ENCODE results near the gene FCSK. TPM values are rescaled to one million over a fixed set of nuclear protein-coding genes. Genes with fewer than 3 reads are reported as not detected.
A peak's percentile ranks its signal among the peaks of the same experiment; 100 is the strongest.
"Not testable (repeated sequence)": the region's sequence is repeated elsewhere in the genome, so short reads cannot be mapped to it uniquely, and the experiment has no call there.

FCSK gene
- total RNA-seq, result 13.3 and 25.9 TPM in 2 replicates
- 12.1 and 15.7 TPM in 2 replicates for polyA plus RNA-seq

DNA sequence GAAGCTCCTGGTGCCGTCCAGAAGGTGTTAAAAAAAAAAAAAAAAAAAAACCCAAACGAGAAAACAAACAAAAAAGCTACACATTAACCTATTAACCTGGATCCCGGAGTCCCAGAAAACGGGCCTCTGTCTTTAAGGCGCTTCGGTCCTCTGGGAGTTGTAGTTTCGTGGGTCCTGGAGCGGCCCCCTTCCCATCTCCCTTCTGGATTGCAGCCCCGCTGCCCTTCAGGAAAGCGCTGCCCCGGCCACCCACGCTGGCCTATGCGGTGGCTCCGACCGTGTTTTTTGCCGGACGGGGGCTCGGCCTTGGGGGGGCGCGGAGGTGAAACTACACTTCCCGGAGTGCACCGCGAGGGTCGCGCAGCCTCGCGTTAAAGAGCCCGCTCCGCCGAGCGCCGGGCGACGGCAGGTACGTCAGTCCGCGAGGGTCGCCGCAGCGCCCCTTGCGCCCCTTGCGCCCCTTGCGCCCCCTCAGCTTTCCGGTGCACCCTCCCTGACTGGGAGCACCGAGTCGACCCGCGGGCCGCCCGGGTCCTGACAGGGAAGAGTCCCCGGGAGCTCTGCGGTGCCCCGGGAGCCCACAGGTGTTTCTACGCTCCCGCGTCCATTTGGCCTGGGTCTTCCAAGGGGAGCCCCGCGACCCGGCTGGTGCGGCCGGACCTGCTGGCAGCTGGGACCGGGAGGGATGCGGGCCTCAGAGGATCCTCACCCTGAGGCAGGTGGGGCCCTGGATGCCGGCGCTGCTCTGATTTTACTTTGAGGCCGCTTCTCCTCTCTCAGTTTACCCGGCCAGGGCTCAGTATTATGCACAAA lies at the start of gene FCSK:
TSS of gene FCSK (plus strand) at position 374 of the 813 bp plus-strand sequence. CDS start 8,596 bp downstream, outside the sequence.
- Histone ChIP-seq H3K4me3 (peak within 1 kb of the TSS; percentile 91), H3K79me2 (peaks cover 8% of the 10 kb centered on the region), H3K9me3 (ENCODE audit: low read depth) (no peaks in the 10 kb centered on the region), H3K9me2 (replicated peaks; ENCODE audit: insufficient read depth) (no peaks in the 10 kb centered on the region), H4K20me1 (ENCODE audit: insufficient read depth, poor library complexity, severe bottlenecking) (no peaks in the 10 kb centered on the region), H3K4me2 (peak within 1 kb of the TSS; percentile 82), H3K27ac (peak within 1 kb of the TSS; percentile 100), H3K4me1 (ENCODE audit: insufficient read depth) (peaks cover 5% of the 10 kb centered on the region), H3K36me3 (replicated peaks; ENCODE audit: insufficient read depth, low read depth) (no peaks in the 10 kb centered on the region), H2AFZ (peak within 1 kb of the TSS; percentile 96), H3K27me3 (no peaks in the 10 kb centered on the region)
- 1% methylated on average over 32 of the region's 67 CpGs for WGBS (ENCODE audit: low lambda C conversion rate, missing lambda C conversion rate)
- peak; percentile 86 for DNase-seq (ENCODE audit: low spot score)
- TF ChIP-seq CTCF (IDR thresholded peaks at IDR 0.05; ENCODE audit: poor library complexity) (no peak), EZH2 (IDR thresholded peaks at IDR 0.05; ENCODE audit: borderline replicate concordance) (no peak), EZH2phosphoT487 (IDR thresholded peaks at IDR 0.05; ENCODE audit: low read depth, severe bottlenecking, unreplicated experiment) (no peak)

GRCh38 chr16:70406104-70406503 lies 48.3 kb upstream of the FCSK start:
- not testable (repeated sequence) for H3K27me3 ChIP-seq; H3K27ac ChIP-seq; H3K4me2 ChIP-seq; H4K20me1 ChIP-seq (ENCODE audit: insufficient read depth, poor library complexity, severe bottlenecking); H3K9me3 ChIP-seq (ENCODE audit: low read depth); DNase-seq (ENCODE audit: low spot score); H3K36me3 ChIP-seq (replicated peaks; ENCODE audit: insufficient read depth, low read depth); H2AFZ ChIP-seq; H3K4me1 ChIP-seq (ENCODE audit: insufficient read depth); H3K4me3 ChIP-seq; H3K9me2 ChIP-seq (replicated peaks; ENCODE audit: insufficient read depth)
- WGBS (ENCODE audit: low lambda C conversion rate, missing lambda C conversion rate), result 92% methylated on average over 5 of the region's 5 CpGs
- peaks cover 75% of the 10 kb centered on the region for H3K79me2 ChIP-seq

- no peak for DNase-seq (ENCODE audit: low spot score)
- Histone ChIP-seq H3K79me2 (peaks cover 75% of the 10 kb centered on the region), H3K36me3 (replicated peaks; ENCODE audit: insufficient read depth, low read depth) (no peaks in the 10 kb centered on the region), H2AFZ (no peak overlapping the region), H3K4me3 (no peak overlapping the region), H3K27ac (no peak overlapping the region), H3K27me3 (no peaks in the 10 kb centered on the region), H3K9me2 (replicated peaks; ENCODE audit: insufficient read depth) (no peaks in the 10 kb centered on the region), H3K9me3 (ENCODE audit: low read depth) (no peaks in the 10 kb centered on the region), H3K4me2 (no peak overlapping the region), H4K20me1 (ENCODE audit: insufficient read depth, poor library complexity, severe bottlenecking) (no peaks in the 10 kb centered on the region), H3K4me1 (ENCODE audit: insufficient read depth) (no peaks in the 10 kb centered on the region)
- WGBS (ENCODE audit: low lambda C conversion rate, missing lambda C conversion rate), result 70% methylated on average over 10 of the region's 10 CpGs
- TF ChIP-seq CTCF (IDR thresholded peaks at IDR 0.05; ENCODE audit: poor library complexity), result no peak
- no peak for TF ChIP-seq EZH2 (IDR thresholded peaks at IDR 0.05; ENCODE audit: borderline replicate concordance)
- no peak for TF ChIP-seq EZH2phosphoT487 (IDR thresholded peaks at IDR 0.05; ENCODE audit: low read depth, severe bottlenecking, unreplicated experiment)
These were observed 46.6 kb upstream of the FCSK start for GRCh38 chr16:70407811-70408274.

- no peak for TF ChIP-seq EZH2 (IDR thresholded peaks at IDR 0.05; ENCODE audit: borderline replicate concordance)
- TF ChIP-seq CTCF (IDR thresholded peaks at IDR 0.05; ENCODE audit: poor library complexity), result no peak
- TF ChIP-seq EZH2phosphoT487 (IDR thresholded peaks at IDR 0.05; ENCODE audit: low read depth, severe bottlenecking, unreplicated experiment), result no peak
- Histone ChIP-seq H3K27ac (no peak overlapping the region), H2AFZ (no peak overlapping the region), H3K4me3 (no peak overlapping the region), H3K4me1 (ENCODE audit: insufficient read depth) (no peaks in the 10 kb centered on the region), H3K79me2 (peaks cover 70% of the 10 kb centered on the region), H3K9me2 (replicated peaks; ENCODE audit: insufficient read depth) (no peaks in the 10 kb centered on the region), H3K4me2 (no peak overlapping the region), H3K9me3 (ENCODE audit: low read depth) (no peaks in the 10 kb centered on the region), H3K27me3 (no peaks in the 10 kb centered on the region), H4K20me1 (ENCODE audit: insufficient read depth, poor library complexity, severe bottlenecking) (no peaks in the 10 kb centered on the region), H3K36me3 (replicated peaks; ENCODE audit: insufficient read depth, low read depth) (no peaks in the 10 kb centered on the region)
- WGBS (ENCODE audit: low lambda C conversion rate, missing lambda C conversion rate), result 93% methylated on average over 6 of the region's 6 CpGs
- DNase-seq (ENCODE audit: low spot score), result no peak
These were observed 43.7 kb upstream of the FCSK start for GRCh38 chr16:70410734-70411133.

Measured in hepatocyte (in vitro differentiated cells).